PC-3 (cell line): ENCODE measurements around the gene CLDN20. TPM values are rescaled to one million over a fixed set of nuclear protein-coding genes. Genes with fewer than 3 reads are reported as not detected.

Experiments used
- ATAC-seq: fragments of 200-7000 bp; cut with Tn5 transposase; 2 replicates; pipeline ENCODE4 v1.9.1; 2020; ENCODE audit warnings: mild to moderate bottlenecking, moderate library complexity
- BruUV-seq: library from RNA; stranded (reverse); fragments of 400-500 nt; replicated peaks from 2 replicates; lab custom pipeline; 2021; lab: Mats Ljungman, UMichigan
- CTCF ChIA-PET: fragments of 300-600 bp; sonication (Branson Sonifier 250); formaldehyde crosslinking; loops from one replicate; lab custom pipeline; 2022; ENCODE audit warnings: antibody characterized with exemption; lab: Charles Lee
- POLR2A ChIA-PET: fragments of 300-600 bp; sonication (Branson Sonifier 250); formaldehyde crosslinking; loops from one replicate; lab custom pipeline; 2022; ENCODE audit warnings: antibody characterized with exemption; ENCODE audit not compliant: unreplicated experiment; lab: Charles Lee
- DNase-seq: peaks from one replicate; pipeline ENCODE4 v3.0.0-alpha.2; 2015
- H2AFZ ChIP-seq: fragments of 300-600 bp; sonication (generic); 2 replicates; pipeline ENCODE4 v1.6.0; 2016; ENCODE audit warnings: antibody characterized with exemption, low read length
- H3F3A ChIP-seq: fragments of 300-600 bp; sonication (generic); one replicate; pipeline ENCODE4 v1.6.0; 2017; ENCODE audit warnings: antibody characterized with exemption, low read length, control low read depth, mild to moderate bottlenecking; ENCODE audit not compliant: unreplicated experiment
- H3K27ac ChIP-seq: fragments of 300-600 bp; sonication (generic); 2 replicates; pipeline ENCODE4 v1.5.1; 2016; ENCODE audit warnings: mild to moderate bottlenecking, low read length
- H3K27me3 ChIP-seq: fragments of 300-600 bp; sonication (generic); 2 replicates; pipeline ENCODE4 v1.6.1; 2016; ENCODE audit warnings: low read length, mixed read lengths
- H3K36me3 ChIP-seq: fragments of 300-600 bp; sonication (generic); 2 replicates; pipeline ENCODE4 v1.6.1; 2016; ENCODE audit warnings: low read depth, mixed run types, low read length, mixed read lengths
- H3K4me1 ChIP-seq: fragments of 300-600 bp; sonication (generic); 2 replicates; pipeline ENCODE4 v1.5.1; 2016; ENCODE audit warnings: low read length; ENCODE audit not compliant: insufficient read depth
- H3K4me2 ChIP-seq: fragments of 300-600 bp; sonication (generic); 2 replicates; pipeline ENCODE4 v1.6.0; 2016; ENCODE audit warnings: low read length
- H3K4me3 ChIP-seq: fragments of 300-600 bp; sonication (generic); 2 replicates; pipeline ENCODE4 v1.5.1; 2016; ENCODE audit warnings: mild to moderate bottlenecking, low read length, mixed read lengths
- H3K79me2 ChIP-seq: fragments of 300-600 bp; sonication (generic); 2 replicates; pipeline ENCODE4 v1.6.1; 2017; ENCODE audit warnings: low read length, mixed read lengths
- H3K9ac ChIP-seq: fragments of 300-600 bp; sonication (generic); 2 replicates; pipeline ENCODE4 v1.6.0; 2016; ENCODE audit warnings: mild to moderate bottlenecking, low read length
- H3K9me2 ChIP-seq: fragments of 300-600 bp; sonication (generic); replicated peaks from 2 replicates; pipeline ENCODE4 v1.6.1; 2016; ENCODE audit warnings: mixed run types, low read length, mixed read lengths
- H3K9me3 ChIP-seq: fragments of 300-600 bp; sonication (generic); 2 replicates; pipeline ENCODE4 v1.6.1; 2016; ENCODE audit warnings: low read length, mixed read lengths
- H4K20me1 ChIP-seq: fragments of 300-600 bp; sonication (generic); 2 replicates; pipeline ENCODE4 v1.6.1; 2016; ENCODE audit warnings: low read length, mixed read lengths
- CTCF ChIP-seq: fragments of 300-600 bp; sonication (generic); conservative IDR thresholded peaks from 2 replicates; pipeline ENCODE4 v1.5.1; 2017; ENCODE audit warnings: antibody characterized with exemption, low read depth, mild to moderate bottlenecking, low read length
- EZH2 ChIP-seq: fragments of 300-600 bp; sonication (generic); IDR thresholded peaks from one replicate; pipeline ENCODE4 v1.6.1; 2017; ENCODE audit warnings: antibody characterized with exemption, mild to moderate bottlenecking, low read length; ENCODE audit not compliant: unreplicated experiment
- EZH2phosphoT487 ChIP-seq: fragments of 300-600 bp; sonication (generic); IDR thresholded peaks from 2 replicates; pipeline ENCODE4 v1.6.1; 2018; ENCODE audit warnings: mild to moderate bottlenecking, antibody characterized with exemption, low read length, borderline replicate concordance
- intact Hi-C: fragments of 100-400 bp; cut with micrococcal nuclease; formaldehyde crosslinking; loops from 2 replicates; pipeline ENCODE4 v1.9.0; 2023
- total RNA-seq: library from RNA; depleted of rRNA; stranded (reverse); fragments of >200 nt; gene quantifications from 2 replicates; pipeline ENCODE4 v1.2.3, GENCODE V29; 2014

The CLDN20 gene
- total RNA-seq, 1 experiment from 2014 or later = not detected

GRCh38 chr6:155262655-155263054 lies 1.2 kb upstream of the CLDN20 start:
- Histone ChIP-seq H3K79me2 (no peaks in the 10 kb centered on the region), H3K9me3 (no peaks in the 10 kb centered on the region), H3K9me2 (no peaks in the 10 kb centered on the region), H3K4me2 (no peak overlapping the region), H2AFZ (no peak overlapping the region), H3K9ac (no peak overlapping the region), H3K4me1 (no peaks in the 10 kb centered on the region), H3K36me3 (peaks cover 5% of the 10 kb centered on the region), H4K20me1 (no peaks in the 10 kb centered on the region), H3K27me3 (no peaks in the 10 kb centered on the region), H3K4me3 (no peak overlapping the region), H3F3A (no peaks in the 10 kb centered on the region), H3K27ac (no peak overlapping the region)
- ChIA-PET CTCF (no interaction called here), POLR2A (no interaction called here)
- intact Hi-C loops = no loop called here
- no peak for TF ChIP-seq CTCF
- TF ChIP-seq EZH2 = no peak
- no peak for TF ChIP-seq EZH2phosphoT487
- no peak for DNase-seq
- no TSS peak for BruUV-seq
- no peak for ATAC-seq

GRCh38 chr6:155264693-155265320 lies 994 bp downstream of the CLDN20 start:
- no peaks in the 10 kb centered on the region for H3K27me3 ChIP-seq
- no peaks in the 10 kb centered on the region for H3F3A ChIP-seq
- ChIA-PET CTCF (no interaction called here), POLR2A (no interaction called here)
- H3K9me3 ChIP-seq = no peaks in the 10 kb centered on the region
- H3K9ac ChIP-seq = no peak overlapping the region
- H4K20me1 ChIP-seq = no peaks in the 10 kb centered on the region
- H3K36me3 ChIP-seq = peaks cover under 1% of the 10 kb centered on the region; the same call in 1 of the 2 replicates
- H3K4me1 ChIP-seq = no peaks in the 10 kb centered on the region
- ATAC-seq (no peak), DNase-seq (no peak)
- H3K4me2 ChIP-seq = no peak overlapping the region
- BruUV-seq = no TSS peak
- no peaks in the 10 kb centered on the region for H3K9me2 ChIP-seq
- no peak overlapping the region for H3K4me3 ChIP-seq
- no peak overlapping the region for H3K27ac ChIP-seq
- no peaks in the 10 kb centered on the region for H3K79me2 ChIP-seq
- no peak for TF ChIP-seq EZH2phosphoT487
- no peak for TF ChIP-seq EZH2
- TF ChIP-seq CTCF = no peak
- intact Hi-C loops = no loop called here
- no peak overlapping the region for H2AFZ ChIP-seq

- ATAC-seq (no peak), DNase-seq (peak; percentile 10)
- Histone ChIP-seq H4K20me1 (no peaks in the 10 kb centered on the region), H2AFZ (no peak overlapping the region), H3K36me3 (no peaks in the 10 kb centered on the region), H3K9me2 (no peaks in the 10 kb centered on the region), H3K4me3 (no peak overlapping the region), H3K4me2 (no peak overlapping the region), H3K9ac (no peak overlapping the region), H3K27me3 (no peaks in the 10 kb centered on the region), H3K9me3 (no peaks in the 10 kb centered on the region), H3K27ac (no peak overlapping the region), H3F3A (no peaks in the 10 kb centered on the region), H3K4me1 (no peaks in the 10 kb centered on the region), H3K79me2 (no peaks in the 10 kb centered on the region)
- TF ChIP-seq CTCF = peak; percentile 21; the same call in 1 of the 2 replicates
- no peak for TF ChIP-seq EZH2phosphoT487
- BruUV-seq = no TSS peak
- ChIA-PET POLR2A (no interaction called here), CTCF (no interaction called here)
- intact Hi-C loops = no loop called here
These were observed 2.2 kb downstream of the CLDN20 start for GRCh38 chr6:155265843-155266535.
